CD4-positive, CD25-positive, alpha-beta regulatory T cell (primary cell): ENCODE measurements around the gene SPEG. TPM values are rescaled to one million over a fixed set of nuclear protein-coding genes. Genes with fewer than 3 reads are reported as not detected.

ENCODE experiments used
- ATAC-seq, 2 donors: fragments of 150-1000 bp; cut with Tn5 transposase; one replicate each; pipeline ENCODE4 v1.10.0; 2021; ENCODE audit warnings: low read depth in 2 of 2, moderate number of reproducible peaks in 2 of 2, moderate library complexity in 1 of 2
- DNase-seq, 3 donors: peaks; one replicate each; pipeline versions ENCODE4 v3.0.0 to v3.0.0-alpha.2; 2012 to 2022; ENCODE audit warnings: mixed read lengths in 1 of 3
- H3K27ac ChIP-seq: one replicate; pipeline ENCODE4 v1.7.0; 2013; ENCODE audit warnings: mild to moderate bottlenecking, low read length; ENCODE audit not compliant: insufficient read depth, poor library complexity, severe bottlenecking
- H3K27me3 ChIP-seq: one replicate; pipeline ENCODE4 v1.7.0; 2013; ENCODE audit warnings: low read length; ENCODE audit not compliant: control insufficient read depth, insufficient read depth
- H3K36me3 ChIP-seq: one replicate; pipeline ENCODE4 v1.7.0; 2013; ENCODE audit warnings: mild to moderate bottlenecking, low read length, moderate library complexity; ENCODE audit not compliant: control insufficient read depth, insufficient read depth
- H3K4me1 ChIP-seq: 2 replicates; pipeline ENCODE4 v1.7.0; 2013; ENCODE audit warnings: mild to moderate bottlenecking, low read length; ENCODE audit not compliant: insufficient read depth, control insufficient read depth, poor library complexity, severe bottlenecking
- H3K4me3 ChIP-seq: one replicate; pipeline ENCODE4 v1.7.0; 2013; ENCODE audit warnings: low read depth, mild to moderate bottlenecking, low read length, moderate library complexity
- H3K9me3 ChIP-seq, 2 experiments: 1 replicate in 1 of 2; 2 replicates in 1 of 2; pipeline ENCODE4 v1.7.0; 2013; ENCODE audit warnings: low read length in 2 of 2, mild to moderate bottlenecking in 1 of 2, moderate library complexity in 1 of 2; ENCODE audit not compliant: control insufficient read depth in 2 of 2
- H3K27ac Mint-ChIP-seq, 3 donors: one replicate each; pipeline ENCODE4 v1.8.0; 2020 to 2022; ENCODE audit warnings: mild to moderate bottlenecking in 3 of 3, mixed read lengths in 3 of 3, moderate library complexity in 2 of 3
- H3K27me3 Mint-ChIP-seq: one replicate; pipeline ENCODE4 v1.8.0; 2022; ENCODE audit warnings: mild to moderate bottlenecking, mixed read lengths
- H3K36me3 Mint-ChIP-seq: one replicate; pipeline ENCODE4 v1.8.0; 2020; ENCODE audit warnings: mixed read lengths
- H3K4me1 Mint-ChIP-seq, 4 donors: one replicate each; pipeline ENCODE4 v1.8.0; 2020 to 2022; ENCODE audit warnings: mixed read lengths in 4 of 4, mild to moderate bottlenecking in 1 of 4
- H3K4me3 Mint-ChIP-seq, 4 donors: one replicate each; pipeline ENCODE4 v1.8.0; 2020 to 2022; ENCODE audit warnings: mild to moderate bottlenecking in 4 of 4, mixed read lengths in 4 of 4, moderate library complexity in 3 of 4
- H3K9me3 Mint-ChIP-seq, 7 donors: one replicate each; pipeline ENCODE4 v1.8.0; 2020 to 2022; ENCODE audit warnings: mixed read lengths in 7 of 7, mild to moderate bottlenecking in 3 of 7, moderate library complexity in 2 of 7
- polyA plus RNA-seq, 4 donors: library from polyadenylated mRNA; unstranded; fragments of 300-500 nt; fragmentation: Illumina TruSeq; gene quantifications; one replicate each; pipeline ENCODE4 v1.2.3, GENCODE V29; 2021
- total RNA-seq: library from RNA; stranded (reverse); gene quantifications from one replicate; pipeline ENCODE4 v1.2.3, GENCODE V29; 2022

SPEG gene
- total and polyA plus RNA-seq, 5 donors from 2014 or later = 0.20 to 4.1 TPM; not detected in 3

DNA sequence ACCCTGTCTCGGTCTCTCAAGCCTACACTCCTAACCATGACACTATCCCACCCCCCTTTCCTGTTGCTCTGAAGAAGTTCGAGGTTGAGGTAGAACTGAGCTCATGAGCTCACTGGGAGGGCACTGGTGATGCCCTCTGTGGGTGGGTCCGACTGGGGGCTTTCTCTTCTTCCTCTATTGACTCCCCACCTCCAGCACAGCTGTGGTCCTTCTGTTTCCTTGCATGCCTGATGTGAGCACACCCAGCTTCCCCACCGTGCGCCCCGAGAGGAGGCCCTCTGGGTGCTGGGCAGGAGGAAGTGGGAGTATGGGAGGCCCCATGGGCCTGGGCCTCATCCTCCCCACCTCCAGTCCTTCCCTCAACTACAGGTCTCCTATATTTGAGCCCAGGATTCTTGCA, 20.9 kb downstream of the SPEG start:
- Histone ChIP-seq H3K36me3 (no peaks in the 10 kb centered on the region), H3K9me3 (no peaks in the 10 kb centered on the region), H3K27ac (no peak overlapping the region), H3K4me1 (no peaks in the 10 kb centered on the region), H3K4me3 (no peak overlapping the region), H3K27me3 (no peaks in the 10 kb centered on the region)
- no peak for ATAC-seq
- Mint-ChIP-seq H3K4me1 (peaks cover 0 to 6% (median 0%) of the 10 kb centered on the region in 4 donors), H3K36me3 (no peaks in the 10 kb centered on the region), H3K27me3 (peaks cover 13% of the 10 kb centered on the region), H3K27ac (no peak overlapping the region), H3K4me3 (no peak overlapping the region), H3K9me3 (peaks cover 0 to 2% (median 0%) of the 10 kb centered on the region in 7 donors)
- DNase-seq = no peak

DNA sequence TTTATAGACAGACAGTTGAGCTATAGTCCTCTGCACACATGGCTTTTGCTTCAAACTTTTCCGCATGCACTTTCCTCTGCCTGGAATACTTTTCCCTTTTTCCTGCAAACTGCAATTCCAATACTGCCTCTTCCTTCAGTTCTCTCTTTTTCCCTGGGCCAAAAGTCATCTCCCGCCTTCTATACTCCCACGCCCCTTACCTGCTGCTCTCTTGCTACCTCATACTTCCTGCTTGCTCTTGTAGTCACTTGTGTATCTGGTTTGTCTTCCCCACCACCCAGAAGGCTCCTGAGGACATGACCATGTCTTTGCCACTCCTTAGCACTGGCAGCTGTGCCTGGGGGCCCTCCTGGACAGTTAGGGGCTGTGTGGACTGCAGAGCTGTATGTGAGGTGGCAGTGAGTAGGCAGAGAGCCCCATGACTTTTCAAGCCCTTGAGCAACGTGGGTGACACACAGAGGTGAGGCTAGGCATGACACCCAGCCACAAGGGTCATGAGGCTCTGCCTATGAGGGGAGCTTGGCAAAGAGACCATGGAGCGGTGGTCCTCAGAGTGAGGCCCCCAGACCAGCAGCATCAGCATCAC, 23.2 kb downstream of the SPEG start:
- Histone ChIP-seq H3K9me3 (no peaks in the 10 kb centered on the region), H3K36me3 (no peaks in the 10 kb centered on the region), H3K4me3 (no peak overlapping the region), H3K27ac (no peak overlapping the region), H3K27me3 (no peaks in the 10 kb centered on the region), H3K4me1 (no peaks in the 10 kb centered on the region)
- Mint-ChIP-seq H3K9me3 (peaks cover 0 to 2% (median 0%) of the 10 kb centered on the region in 7 donors), H3K27me3 (peaks cover 8% of the 10 kb centered on the region), H3K27ac (peak overlapping the region in 1 of 3 donors; percentile 18), H3K36me3 (no peaks in the 10 kb centered on the region), H3K4me3 (no peak overlapping the region), H3K4me1 (peaks cover 0 to 6% (median 0%) of the 10 kb centered on the region in 4 donors)
- peak in 1 of 3 donors; percentile 16 for DNase-seq
- peak; percentile 37 to 52 for ATAC-seq

DNA sequence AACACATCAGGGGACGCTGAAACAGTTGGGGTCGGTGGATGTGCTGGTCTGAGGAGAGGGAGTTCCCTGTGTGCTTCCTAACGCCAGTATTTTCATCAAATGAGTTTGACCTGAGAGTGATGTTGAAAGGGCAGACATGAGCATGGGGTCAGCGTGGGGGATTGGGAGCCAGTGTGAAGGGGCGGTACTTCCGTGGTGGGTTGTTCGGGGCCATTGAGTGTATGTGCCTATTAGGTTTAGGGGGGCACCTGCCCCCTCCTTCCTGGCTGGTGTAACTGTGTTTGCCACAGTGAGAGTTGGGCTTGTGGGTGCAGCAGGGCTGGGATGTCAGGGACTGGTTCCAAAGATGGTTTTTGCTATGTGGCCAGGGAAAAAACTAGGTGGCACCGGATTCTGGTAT, 24.4 kb downstream of the SPEG start:
- ATAC-seq = no peak
- Mint-ChIP-seq H3K4me3 (no peak overlapping the region), H3K9me3 (peaks cover 0 to 2% (median 0%) of the 10 kb centered on the region in 7 donors), H3K36me3 (no peaks in the 10 kb centered on the region), H3K27ac (no peak overlapping the region), H3K4me1 (peaks cover 0 to 6% (median 0%) of the 10 kb centered on the region in 4 donors), H3K27me3 (no peaks in the 10 kb centered on the region)
- no peaks in the 10 kb centered on the region for H3K36me3 ChIP-seq
- no peak overlapping the region for H3K4me3 ChIP-seq
- H3K27me3 ChIP-seq = no peaks in the 10 kb centered on the region
- DNase-seq = no peak
- H3K27ac ChIP-seq = no peak overlapping the region
- H3K9me3 ChIP-seq = no peaks in the 10 kb centered on the region
- H3K4me1 ChIP-seq = no peaks in the 10 kb centered on the region

DNA sequence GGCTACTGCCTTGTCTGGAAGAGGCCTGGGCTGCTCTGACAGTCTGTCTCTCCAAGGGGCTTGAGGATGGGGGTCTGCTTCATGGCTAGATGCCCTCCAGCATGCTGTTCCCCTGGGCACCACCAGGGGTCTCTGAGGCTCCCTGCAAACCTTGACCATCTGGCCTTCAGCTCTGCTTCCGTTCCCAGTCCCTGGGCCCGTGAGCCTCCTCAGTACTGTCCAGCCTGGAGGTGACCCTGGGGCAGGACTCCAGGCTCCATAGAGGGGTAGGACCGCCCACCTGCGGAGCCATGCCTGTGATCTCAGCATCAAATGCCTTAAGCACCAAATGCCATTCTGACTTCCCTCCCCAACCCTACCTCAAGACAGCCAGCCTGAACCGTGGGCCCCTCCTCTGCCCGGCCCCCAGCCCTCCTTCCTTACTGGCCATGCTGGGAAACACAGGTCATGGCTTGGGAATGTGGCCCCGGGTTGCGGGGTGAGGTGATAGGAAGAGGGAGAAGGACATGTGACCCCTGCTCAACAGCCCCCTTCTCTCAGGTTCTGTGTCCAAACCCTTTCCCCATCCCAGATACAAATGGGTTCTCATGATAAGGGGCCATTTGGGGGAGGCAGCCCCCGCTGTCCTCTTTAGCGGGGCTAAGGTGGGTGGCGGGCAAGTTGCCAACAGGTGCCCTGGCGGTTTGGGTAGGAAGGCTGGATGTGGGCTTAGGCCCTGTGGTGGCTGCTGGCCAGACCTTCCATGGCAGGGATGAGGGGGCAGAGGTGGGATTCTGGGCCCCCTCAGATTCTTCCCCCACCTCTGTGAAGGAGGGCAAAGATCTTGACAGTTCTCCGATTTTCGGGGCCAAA, 25.0 kb downstream of the SPEG start:
- Mint-ChIP-seq H3K36me3 (no peaks in the 10 kb centered on the region), H3K27me3 (no peaks in the 10 kb centered on the region), H3K4me3 (no peak overlapping the region), H3K27ac (no peak overlapping the region), H3K9me3 (peaks cover 0 to 2% (median 0%) of the 10 kb centered on the region in 7 donors), H3K4me1 (peaks cover 0 to 6% (median 0%) of the 10 kb centered on the region in 4 donors)
- Histone ChIP-seq H3K9me3 (no peaks in the 10 kb centered on the region), H3K27me3 (no peaks in the 10 kb centered on the region), H3K4me3 (no peak overlapping the region), H3K27ac (no peak overlapping the region), H3K4me1 (no peaks in the 10 kb centered on the region), H3K36me3 (no peaks in the 10 kb centered on the region)
- ATAC-seq = no peak
- peak; percentile 10 to 22 (median 17) for DNase-seq

DNA sequence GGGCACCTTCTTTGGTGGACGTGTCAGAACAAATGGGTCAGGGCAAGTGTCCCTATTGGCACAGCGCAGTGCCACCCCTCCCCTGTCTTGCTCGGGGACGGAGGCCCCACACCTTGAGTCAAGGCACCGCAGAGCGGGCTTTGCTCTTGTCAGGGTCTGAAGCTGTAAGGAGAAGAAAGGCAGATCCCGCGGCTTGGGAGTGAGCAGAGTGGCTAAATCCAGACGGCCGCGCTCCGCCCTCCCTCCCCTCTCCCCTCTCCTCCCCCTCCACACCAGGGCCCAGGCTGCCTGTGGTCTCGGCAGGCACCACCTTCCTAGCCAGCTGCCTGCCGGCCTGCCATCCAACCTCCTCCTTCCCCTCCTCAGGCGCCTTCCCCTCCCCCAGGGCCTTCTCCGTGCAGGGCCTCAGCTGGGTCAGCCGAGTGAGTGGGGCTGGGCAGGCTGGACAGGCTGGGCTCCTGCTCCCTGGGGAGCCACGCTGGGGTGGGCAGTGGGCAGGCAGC, 25.8 kb downstream of the SPEG start:
- no peak overlapping the region for H3K27ac Mint-ChIP-seq
- Histone ChIP-seq H3K9me3 (no peaks in the 10 kb centered on the region), H3K4me1 (no peaks in the 10 kb centered on the region), H3K27me3 (no peaks in the 10 kb centered on the region), H3K36me3 (no peaks in the 10 kb centered on the region), H3K27ac (no peak overlapping the region), H3K4me3 (no peak overlapping the region)
- DNase-seq = no peak
- no peak for ATAC-seq
- H3K9me3 Mint-ChIP-seq = peaks cover 0 to 2% (median 0%) of the 10 kb centered on the region in 7 donors
- H3K4me1 Mint-ChIP-seq = peaks cover 0 to 6% (median 0%) of the 10 kb centered on the region in 4 donors
- H3K36me3 Mint-ChIP-seq = no peaks in the 10 kb centered on the region
- no peak overlapping the region for H3K4me3 Mint-ChIP-seq
- no peaks in the 10 kb centered on the region for H3K27me3 Mint-ChIP-seq

DNA sequence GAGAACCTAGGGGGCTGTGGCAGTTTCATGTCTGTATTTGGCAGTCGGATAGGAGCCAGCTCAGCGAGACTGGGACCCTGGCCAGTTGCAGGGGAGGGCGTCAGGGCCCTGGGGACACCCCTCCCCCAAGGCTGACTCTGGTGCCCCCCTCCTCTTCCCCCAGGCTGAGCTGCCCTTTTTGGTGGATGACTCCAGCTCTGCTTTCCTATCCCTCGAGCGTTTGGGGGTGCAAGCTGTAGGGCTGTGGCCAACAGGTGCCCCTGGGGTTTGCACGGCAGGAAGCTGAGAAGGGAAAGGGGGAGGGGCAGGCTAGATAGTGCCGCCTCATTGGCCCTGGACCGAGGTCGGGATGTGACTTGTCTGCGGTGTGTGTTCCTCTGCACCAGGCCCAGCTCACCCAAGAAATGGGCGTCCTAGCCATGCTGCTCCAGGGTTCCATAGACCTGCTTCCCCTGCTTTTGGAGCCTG, 26.4 kb downstream of the SPEG start:
- Mint-ChIP-seq H3K36me3 (no peaks in the 10 kb centered on the region), H3K27ac (no peak overlapping the region), H3K9me3 (peaks cover 0 to 2% (median 0%) of the 10 kb centered on the region in 7 donors), H3K27me3 (no peaks in the 10 kb centered on the region), H3K4me3 (no peak overlapping the region), H3K4me1 (peaks cover 0 to 6% (median 0%) of the 10 kb centered on the region in 4 donors)
- H3K4me3 ChIP-seq = no peak overlapping the region
- no peaks in the 10 kb centered on the region for H3K9me3 ChIP-seq
- ATAC-seq = peak in 1 of 2 donors; percentile 37
- peak in 1 of 3 donors; percentile 43 for DNase-seq
- no peaks in the 10 kb centered on the region for H3K36me3 ChIP-seq
- H3K27me3 ChIP-seq = no peaks in the 10 kb centered on the region
- no peak overlapping the region for H3K27ac ChIP-seq
- no peaks in the 10 kb centered on the region for H3K4me1 ChIP-seq

DNA sequence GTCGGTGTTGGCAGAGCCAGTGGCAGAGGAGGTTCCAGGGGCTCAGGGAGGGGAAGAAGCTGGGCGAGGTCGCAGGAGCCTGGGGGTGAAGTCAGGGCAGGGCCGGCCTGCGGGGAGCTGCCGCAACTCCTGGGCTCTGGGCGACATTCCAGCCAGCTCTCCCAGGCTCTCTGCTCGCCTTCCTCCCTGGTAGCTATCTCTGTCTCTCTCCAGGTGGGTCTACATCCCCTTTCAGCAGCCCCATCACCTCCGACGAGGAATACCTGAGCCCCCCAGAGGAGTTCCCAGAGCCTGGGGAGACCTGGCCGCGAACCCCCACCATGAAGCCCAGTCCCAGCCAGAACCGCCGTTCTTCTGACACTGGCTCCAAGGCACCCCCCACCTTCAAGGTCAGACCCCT, 27.0 kb downstream of the SPEG start:
- H3K4me1 Mint-ChIP-seq = peaks cover 0 to 6% (median 0%) of the 10 kb centered on the region in 4 donors
- Histone ChIP-seq H3K4me1 (no peaks in the 10 kb centered on the region), H3K4me3 (no peak overlapping the region), H3K27ac (no peak overlapping the region), H3K36me3 (no peaks in the 10 kb centered on the region), H3K9me3 (no peaks in the 10 kb centered on the region), H3K27me3 (no peaks in the 10 kb centered on the region)
- DNase-seq (no peak), ATAC-seq (no peak)
- H3K4me3 Mint-ChIP-seq = no peak overlapping the region
- H3K36me3 Mint-ChIP-seq = no peaks in the 10 kb centered on the region
- no peaks in the 10 kb centered on the region for H3K27me3 Mint-ChIP-seq
- H3K27ac Mint-ChIP-seq = no peak overlapping the region
- H3K9me3 Mint-ChIP-seq = peaks cover 0 to 2% (median 0%) of the 10 kb centered on the region in 7 donors
